GM12801 (cell line): ENCODE measurements around the gene TRERF1.

Experiments
- CTCF ChIP-seq: IDR thresholded peaks from one replicate; pipeline ENCODE4 v1.5.1; 2011; ENCODE audit warnings: control low read depth; ENCODE audit not compliant: insufficient read length; ENCODE audit errors: extremely low read depth

TRERF1 gene

DNA sequence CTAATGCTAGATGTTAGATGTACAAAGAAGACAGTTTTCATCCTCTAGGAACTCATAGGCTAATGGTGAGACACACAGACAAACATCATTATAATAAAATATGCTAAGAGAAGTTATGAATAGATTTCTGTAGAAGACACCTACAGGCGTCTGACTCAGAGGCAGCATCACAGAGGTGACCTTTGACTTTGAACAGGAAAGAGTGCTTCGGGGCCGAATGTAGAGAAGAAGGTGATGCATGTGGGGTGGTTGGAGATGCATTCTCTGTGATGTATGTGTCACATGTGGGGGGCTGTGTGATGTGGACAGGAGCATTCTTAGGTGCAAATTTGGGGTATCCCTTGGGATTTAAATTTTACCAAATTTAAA, 271.8 kb downstream of the TRERF1 start:
- no peak for TF ChIP-seq CTCF

DNA sequence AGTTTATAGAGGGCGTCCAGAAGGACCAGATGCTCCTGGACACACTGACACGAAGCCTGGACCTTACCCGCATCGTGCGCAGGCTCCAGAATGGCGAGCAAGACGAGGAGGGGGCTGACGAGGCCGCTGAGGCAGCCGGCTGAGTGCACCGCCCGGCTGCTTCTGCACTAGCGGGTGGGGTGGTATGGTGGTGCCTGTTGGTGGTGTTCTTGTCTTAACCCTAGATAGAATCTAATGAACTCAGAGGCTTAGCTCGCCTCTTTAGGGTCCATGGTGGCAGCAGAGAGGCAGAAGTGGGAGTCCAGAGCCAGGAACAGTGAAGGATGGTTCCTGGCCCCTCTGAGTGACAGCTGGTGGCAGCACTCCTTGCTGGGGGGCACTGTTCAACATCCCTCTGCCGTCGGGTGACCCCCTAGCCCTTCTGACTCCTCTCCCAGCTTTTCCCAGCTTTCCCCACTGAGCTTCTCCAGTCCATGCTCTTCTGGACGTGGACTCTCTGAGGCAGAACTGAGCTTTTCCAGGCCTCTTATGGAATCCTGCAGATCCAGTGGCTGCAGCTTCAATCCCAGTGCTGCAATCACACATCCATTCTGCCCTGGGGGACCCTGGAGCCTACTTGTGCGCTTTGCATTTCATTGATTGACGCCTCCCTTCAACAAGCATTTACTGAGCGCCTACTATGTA, 272.3 kb downstream of the TRERF1 start:
- no peak for TF ChIP-seq CTCF

GRCh38 chr6:42177514-42178364, 274.0 kb downstream of the TRERF1 start:
- TF ChIP-seq CTCF = no peak

GRCh38 chr6:42176981-42177380, 274.7 kb downstream of the TRERF1 start:
- TF ChIP-seq CTCF = no peak

- no peak for TF ChIP-seq CTCF
These were observed 275.9 kb downstream of the TRERF1 start for GRCh38 chr6:42175860-42176259.
